GM12801 (cell line): ENCODE data around the gene KCNE4.

Experiments used
- TF ChIP-seq, protein P1 (sequence below): IDR thresholded peaks from one replicate; pipeline ENCODE4 v1.5.1; 2011; ENCODE audit warnings: control low read depth; ENCODE audit not compliant: insufficient read length; ENCODE audit errors: extremely low read depth

The KCNE4 gene

DNA sequence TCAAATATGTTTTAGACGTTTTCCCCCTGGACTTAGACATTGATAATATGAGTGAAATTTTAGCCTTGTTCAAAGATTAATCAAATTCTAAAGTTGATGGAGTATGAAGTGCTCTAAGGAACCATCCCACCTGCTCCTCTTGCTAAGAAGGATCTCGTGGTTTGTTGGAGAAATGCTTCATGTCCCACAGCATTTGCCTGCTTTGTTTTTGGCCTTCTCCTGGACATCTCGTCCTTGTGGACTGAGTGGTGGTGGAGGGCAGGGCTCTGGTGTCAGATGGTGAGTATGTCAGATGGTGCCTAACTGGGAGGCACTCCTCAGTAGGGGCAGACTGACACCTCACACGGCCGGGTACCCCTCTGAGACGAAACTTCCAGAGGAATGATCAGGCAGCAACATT lies 39.7 kb upstream of the KCNE4 start:
- TF ChIP-seq, protein P1, sequence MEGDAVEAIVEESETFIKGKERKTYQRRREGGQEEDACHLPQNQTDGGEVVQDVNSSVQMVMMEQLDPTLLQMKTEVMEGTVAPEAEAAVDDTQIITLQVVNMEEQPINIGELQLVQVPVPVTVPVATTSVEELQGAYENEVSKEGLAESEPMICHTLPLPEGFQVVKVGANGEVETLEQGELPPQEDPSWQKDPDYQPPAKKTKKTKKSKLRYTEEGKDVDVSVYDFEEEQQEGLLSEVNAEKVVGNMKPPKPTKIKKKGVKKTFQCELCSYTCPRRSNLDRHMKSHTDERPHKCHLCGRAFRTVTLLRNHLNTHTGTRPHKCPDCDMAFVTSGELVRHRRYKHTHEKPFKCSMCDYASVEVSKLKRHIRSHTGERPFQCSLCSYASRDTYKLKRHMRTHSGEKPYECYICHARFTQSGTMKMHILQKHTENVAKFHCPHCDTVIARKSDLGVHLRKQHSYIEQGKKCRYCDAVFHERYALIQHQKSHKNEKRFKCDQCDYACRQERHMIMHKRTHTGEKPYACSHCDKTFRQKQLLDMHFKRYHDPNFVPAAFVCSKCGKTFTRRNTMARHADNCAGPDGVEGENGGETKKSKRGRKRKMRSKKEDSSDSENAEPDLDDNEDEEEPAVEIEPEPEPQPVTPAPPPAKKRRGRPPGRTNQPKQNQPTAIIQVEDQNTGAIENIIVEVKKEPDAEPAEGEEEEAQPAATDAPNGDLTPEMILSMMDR, result no peak

GRCh38 chr2:223019390-223019930 lies 32.5 kb upstream of the KCNE4 start:
- TF ChIP-seq, protein P1, result no peak

GRCh38 chr2:223019987-223020717 lies 31.8 kb upstream of the KCNE4 start:
- TF ChIP-seq, protein P1, result no peak

GRCh38 chr2:223020971-223021675 lies 30.9 kb upstream of the KCNE4 start:
- TF ChIP-seq, protein P1, result no peak

DNA sequence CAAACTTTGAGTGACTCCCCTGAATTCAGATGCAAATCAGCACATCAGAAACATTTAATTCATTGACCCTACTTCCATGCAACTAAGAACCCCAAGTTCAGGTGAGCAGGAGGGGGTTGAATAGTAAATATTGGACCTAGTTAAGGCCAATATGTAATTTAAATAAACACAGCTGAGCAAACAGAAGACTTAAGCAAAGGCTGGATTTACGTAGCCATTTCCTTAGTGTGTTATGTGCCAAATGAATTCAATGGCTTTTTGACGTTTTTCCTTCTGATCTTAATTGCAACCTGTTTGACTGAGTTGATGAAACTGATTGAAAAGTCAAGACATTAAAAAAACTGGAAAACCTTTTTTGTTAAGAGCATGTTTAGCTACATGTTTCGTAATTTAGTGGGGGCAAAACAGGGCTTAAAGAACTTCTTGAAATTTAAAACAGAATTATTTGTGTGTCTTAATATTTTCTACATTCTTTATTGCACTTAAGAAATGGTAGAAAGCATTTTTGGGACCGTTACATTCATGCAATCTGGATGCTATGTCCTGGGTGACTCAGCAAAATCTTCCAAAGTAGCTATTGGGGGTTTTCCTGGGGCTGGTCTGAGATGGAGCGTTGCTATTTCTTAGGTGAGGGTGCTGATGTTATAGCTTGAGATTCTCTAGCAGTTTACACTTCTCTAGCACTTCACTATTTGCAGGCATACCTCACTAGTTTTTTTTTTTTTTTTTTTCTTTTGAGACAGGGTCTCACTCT lies 25.5 kb upstream of the KCNE4 start:
- TF ChIP-seq, protein P1, result no peak

GRCh38 chr2:223027442-223027841 lies 24.5 kb upstream of the KCNE4 start:
- TF ChIP-seq, protein P1, result no peak

DNA sequence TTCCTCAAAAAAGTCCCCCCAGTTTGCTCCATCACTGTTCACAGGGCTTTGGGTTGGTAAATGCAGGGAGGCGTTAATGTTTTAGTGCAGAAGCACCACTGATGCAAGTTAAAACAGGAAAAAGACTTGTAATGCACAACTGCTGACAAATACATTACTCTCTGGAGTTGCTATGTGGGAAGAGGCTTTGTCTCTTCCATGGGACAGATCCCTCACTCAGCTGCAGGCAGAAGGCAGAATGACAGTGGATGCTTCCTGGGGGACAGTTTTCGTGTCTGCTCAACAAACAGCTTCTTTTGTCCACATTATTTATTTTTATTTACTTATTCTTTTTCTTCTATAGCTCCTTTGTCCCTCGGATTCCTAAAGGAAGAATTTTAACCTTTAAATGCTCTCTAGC lies 22.7 kb upstream of the KCNE4 start:
- TF ChIP-seq, protein P1, result no peak
